Hematopoietic multipotent progenitor cell treated with erythropoietin and hydrocortisone succinate and interleukin-3 and kit ligand, for 17 days (in vitro differentiated cells): Measurements from ENCODE around the gene CFAP126.
"Not testable (repeated sequence)": the region's sequence is repeated elsewhere in the genome, so short reads cannot be mapped to it uniquely, and the experiment has no call there.

Source experiments
- DNase-seq: peaks from one replicate; pipeline ENCODE4 v3.0.0-alpha.2; 2015; ENCODE audit warnings: low spot score

Gene CFAP126

GRCh38 chr1:161381707-161382106 lies 14.0 kb upstream of the CFAP126 start:
- DNase-seq, result no peak

- no peak for DNase-seq
Observed at GRCh38 chr1:161379071-161379470, 11.4 kb upstream of the CFAP126 start.

GRCh38 chr1:161378014-161378413 lies 10.3 kb upstream of the CFAP126 start:
- DNase-seq, result no peak

GRCh38 chr1:161374373-161374772 lies 6.7 kb upstream of the CFAP126 start:
- no peak for DNase-seq

- DNase-seq, result no peak
Observed at GRCh38 chr1:161373442-161373841, 5.8 kb upstream of the CFAP126 start.

GRCh38 chr1:161365207-161365606 lies 2.5 kb downstream of the CFAP126 start:
- DNase-seq, result no peak

- no peak for DNase-seq
Observed at GRCh38 chr1:161364332-161364731, 3.3 kb downstream of the CFAP126 start.

- DNase-seq, result no peak
Observed at GRCh38 chr1:161359291-161359690, 8.4 kb downstream of the CFAP126 start.

- DNase-seq, result no peak
Observed at GRCh38 chr1:161357073-161357472, 10.6 kb downstream of the CFAP126 start.

- no peak for DNase-seq
Observed at GRCh38 chr1:161351482-161351881, 16.2 kb downstream of the CFAP126 start.

GRCh38 chr1:161350671-161351070 lies 17.0 kb downstream of the CFAP126 start:
- no peak for DNase-seq

GRCh38 chr1:161342821-161343220 lies 24.9 kb downstream of the CFAP126 start:
- no peak for DNase-seq

GRCh38 chr1:161342177-161342576 lies 25.5 kb downstream of the CFAP126 start:
- DNase-seq, result no peak

GRCh38 chr1:161335796-161336195 lies 31.9 kb downstream of the CFAP126 start:
- DNase-seq, result no peak

- DNase-seq, result no peak
Observed at GRCh38 chr1:161333166-161333565, 34.5 kb downstream of the CFAP126 start.

- no peak for DNase-seq
Observed at GRCh38 chr1:161330346-161330745, 37.3 kb downstream of the CFAP126 start.

- DNase-seq, result no peak
Observed at GRCh38 chr1:161324020-161324419, 43.7 kb downstream of the CFAP126 start.

- DNase-seq, result not testable (repeated sequence)
Observed at GRCh38 chr1:161315841-161316674, 51.6 kb downstream of the CFAP126 start.
